HCT116 (cell line): ENCODE results near the gene HIVEP3. TPM values are rescaled to one million over a fixed set of nuclear protein-coding genes. Genes with fewer than 3 reads are reported as not detected.

Experiments
- ATAC-seq: fragments of 200-7000 bp; cut with Tn5 transposase; 2 replicates; pipeline ENCODE4 v1.9.1; 2020; ENCODE audit warnings: mild to moderate bottlenecking, moderate library complexity
- BruUV-seq: library from RNA; stranded (reverse); fragments of 400-500 nt; replicated peaks from 2 replicates; lab custom pipeline; 2021; lab: Mats Ljungman, UMichigan
- CTCF ChIA-PET: fragments of 300-600 bp; sonication (Branson Sonifier 250); formaldehyde crosslinking; loops from one replicate; lab custom pipeline; 2021; ENCODE audit warnings: antibody characterized with exemption; lab: Charles Lee
- POLR2A ChIA-PET: fragments of 300-600, 350-600 bp; sonication (Branson Sonifier 250); formaldehyde crosslinking; loops from one replicate; lab custom pipeline; 2021; ENCODE audit warnings: antibody characterized with exemption; lab: Charles Lee
- RAD21 ChIA-PET, 2 experiments: fragments of 300-600 bp; sonication (Branson Sonifier 250); formaldehyde crosslinking; loops; one replicate each; lab custom pipeline; 2023; ENCODE audit warnings: low total read pairs in 2 of 2; ENCODE audit not compliant: uncharacterized antibody in 2 of 2, unreplicated experiment in 2 of 2, low non-redundant PET in 1 of 2; lab: Charles Lee
- DNase-seq: peaks from one replicate; pipeline ENCODE4 v3.0.0-alpha.2; 2010; ENCODE audit warnings: low read depth, low spot score
- H2AFZ ChIP-seq: fragments of 200-600 bp; shearing (Covaris generic), sonication (generic); 2 replicates; pipeline ENCODE4 v1.6.1; 2017; ENCODE audit warnings: low read depth, mixed run types, mixed read lengths, antibody characterized with exemption, low read length; ENCODE audit not compliant: poor library complexity, severe bottlenecking
- H3K27ac ChIP-seq: 2 replicates; pipeline ENCODE4 v1.5.1; 2012; ENCODE audit warnings: low read depth, low read length
- H3K27me3 ChIP-seq: fragments of 200-600 bp; sonication (generic); 2 replicates; pipeline ENCODE4 v1.6.1; 2016; ENCODE audit warnings: mixed run types, low read length, mixed read lengths; ENCODE audit not compliant: insufficient read depth
- H3K36me3 ChIP-seq, 2 experiments: fragments of 200-500 bp in 1 of 2; fragments of 200-600 bp in 1 of 2; sonication (Bioruptor generic) in 1 of 2; sonication (generic) in 1 of 2; 2 replicates each; pipeline versions ENCODE4 v1.5.1 to v1.6.1; 2014 to 2016; ENCODE audit warnings: low read length in 2 of 2, inconsistent platforms in 1 of 2, mixed read lengths in 1 of 2, mixed run types in 1 of 2; ENCODE audit not compliant: insufficient read depth in 2 of 2, control insufficient read depth in 1 of 2
- H3K4me1 ChIP-seq, 2 experiments: fragments of 200-600 bp in 1 of 2; sonication (generic) in 1 of 2; 2 replicates each; pipeline versions ENCODE4 v1.5.1 to v1.6.1; 2012 to 2017; ENCODE audit warnings: low read length in 2 of 2, inconsistent platforms in 1 of 2, mild to moderate bottlenecking in 1 of 2, mixed read lengths in 1 of 2, mixed run types in 1 of 2, moderate library complexity in 1 of 2; ENCODE audit not compliant: insufficient read depth in 2 of 2, control insufficient read depth in 1 of 2
- H3K4me2 ChIP-seq: fragments of 200-600 bp; sonication (generic); 2 replicates; pipeline ENCODE4 v1.6.1; 2017; ENCODE audit warnings: mixed run types, low read length, mixed read lengths
- H3K4me3 ChIP-seq, 2 experiments: fragments of 200-600 bp in 1 of 2; sonication (generic) in 1 of 2; replicated peaks in 1 of 2; 2 replicates each; pipeline ENCODE4 v1.5.1; 2011 to 2016; ENCODE audit warnings: low read length in 2 of 2, control low read depth in 1 of 2, low read depth in 1 of 2, mild to moderate bottlenecking in 1 of 2, mixed read lengths in 1 of 2, mixed run types in 1 of 2
- H3K79me2 ChIP-seq: fragments of 200-600 bp; sonication (generic); 2 replicates; pipeline ENCODE4 v1.6.1; 2017; ENCODE audit warnings: mild to moderate bottlenecking, mixed run types, low read length, moderate library complexity, mixed read lengths; ENCODE audit not compliant: insufficient read depth
- H3K9ac ChIP-seq: fragments of 200-600 bp; sonication (generic); 2 replicates; pipeline ENCODE4 v1.6.1; 2016; ENCODE audit warnings: low read length, mixed read lengths
- H3K9me2 ChIP-seq: fragments of 200-600 bp; sonication (generic), shearing (Covaris generic); 2 replicates; pipeline ENCODE4 v1.6.1; 2017; ENCODE audit warnings: mixed run types, mild to moderate bottlenecking, moderate library complexity; ENCODE audit not compliant: insufficient read depth
- H3K9me3 ChIP-seq, 2 experiments: fragments of 200-500 bp in 1 of 2; fragments of 200-600 bp in 1 of 2; sonication (Bioruptor generic) in 1 of 2; sonication (generic) in 1 of 2; 2 replicates each; pipeline ENCODE4 v1.6.1; 2014 to 2017; ENCODE audit warnings: low read length in 2 of 2, mixed read lengths in 2 of 2, inconsistent platforms in 1 of 2, low read depth in 1 of 2, mild to moderate bottlenecking in 1 of 2, mixed run types in 1 of 2, moderate library complexity in 1 of 2; ENCODE audit not compliant: control insufficient read depth in 1 of 2, insufficient read depth in 1 of 2
- H4K20me1 ChIP-seq: fragments of 200-600 bp; sonication (generic), shearing (Covaris generic); 2 replicates; pipeline ENCODE4 v1.6.1; 2017; ENCODE audit warnings: mixed run types, mild to moderate bottlenecking, moderate library complexity; ENCODE audit not compliant: insufficient read depth
- CEBPB ChIP-seq: IDR thresholded peaks from 2 replicates; pipeline ENCODE4 v1.6.1; 2012; ENCODE audit warnings: low read depth
- JUND ChIP-seq: IDR thresholded peaks from 2 replicates; pipeline ENCODE4 v1.6.1; 2012
- POLR2A ChIP-seq: IDR thresholded peaks from 2 replicates; pipeline ENCODE4 v1.7.0; 2011; ENCODE audit warnings: borderline replicate concordance; ENCODE audit not compliant: insufficient read depth, insufficient read length; ENCODE audit errors: extremely low read depth
- RAD21 ChIP-seq: IDR thresholded peaks from 2 replicates; pipeline ENCODE4 v1.6.1; 2012; ENCODE audit warnings: low read depth, mild to moderate bottlenecking
- SIN3A ChIP-seq: IDR thresholded peaks from 2 replicates; pipeline ENCODE4 v1.6.1; 2012; ENCODE audit warnings: low read depth
- SP1 ChIP-seq: IDR thresholded peaks from 2 replicates; pipeline ENCODE4 v1.6.1; 2012; ENCODE audit warnings: low read depth
- SRF ChIP-seq: IDR thresholded peaks from 2 replicates; pipeline ENCODE4 v1.6.1; 2012; ENCODE audit warnings: low read depth
- YY1 ChIP-seq: IDR thresholded peaks from 2 replicates; pipeline ENCODE4 v1.6.1; 2011; ENCODE audit warnings: low read length, low read depth, moderate library complexity, mild to moderate bottlenecking; ENCODE audit not compliant: insufficient replicate concordance; ENCODE audit errors: extremely low read depth
- intact Hi-C: fragments of 100-400 bp; cut with micrococcal nuclease; formaldehyde crosslinking; loops from 2 replicates; pipeline ENCODE4 v1.10.0; 2022
- total RNA-seq: library from RNA; stranded (reverse); gene quantifications from one replicate; pipeline ENCODE4 v1.2.1, GENCODE V29; 2021; ENCODE audit not compliant: unreplicated experiment
- TF ChIP-seq, protein P1 (sequence below): IDR thresholded peaks from 2 replicates; pipeline ENCODE4 v1.6.1; 2012
- TF ChIP-seq, protein P2 (sequence below), 3 experiments: fragments of 200-600 bp in 1 of 3; sonication (generic) in 1 of 3; IDR thresholded peaks in 2 of 3; conservative IDR thresholded peaks in 1 of 3; 2 replicates each; pipeline ENCODE4 v1.5.1; 2012 to 2017; ENCODE audit warnings: low read depth in 2 of 3, low read length in 2 of 3, antibody characterized with exemption in 1 of 3, borderline replicate concordance in 1 of 3, control low read depth in 1 of 3, mild to moderate bottlenecking in 1 of 3, mixed read lengths in 1 of 3, mixed run types in 1 of 3, moderate library complexity in 1 of 3; ENCODE audit not compliant: insufficient read depth in 1 of 3
- TF ChIP-seq, protein P3 (sequence below): IDR thresholded peaks from 2 replicates; pipeline ENCODE4 v1.6.1; 2012; ENCODE audit warnings: low read depth

HIVEP3 gene
- total RNA-seq, 1 experiment from 2014 or later, result 7.1 TPM

DNA sequence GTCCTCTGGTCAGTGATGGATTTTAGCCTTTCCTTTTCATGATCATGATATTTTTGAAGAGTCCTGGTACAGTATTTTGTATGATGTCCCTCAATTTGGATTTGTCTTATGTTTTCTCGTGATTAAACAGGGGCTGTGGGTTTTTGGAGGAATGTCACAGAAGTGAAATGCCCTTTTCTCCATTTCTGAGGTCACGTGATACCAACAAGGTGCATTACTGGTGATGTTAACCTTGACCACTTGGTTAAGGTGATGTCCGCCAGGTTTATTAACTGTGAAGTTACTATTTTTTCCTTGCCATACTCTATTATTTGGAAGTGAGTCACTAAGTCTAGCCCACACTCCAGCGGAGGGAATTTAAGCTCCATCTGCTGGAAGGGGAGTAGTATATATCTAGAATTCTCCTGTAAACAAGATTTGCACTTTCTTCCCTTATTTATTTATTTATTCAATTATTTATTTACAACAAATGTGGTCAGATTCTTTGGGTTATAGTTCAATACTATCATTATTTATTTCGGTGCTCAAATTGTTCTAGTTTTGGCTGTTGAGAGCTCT is 123.4 kb downstream of the HIVEP3 start:
- ChIA-PET POLR2A (no interaction called here), RAD21 (no interaction called here)

More for the DNA sequence above, 123.4 kb downstream of the HIVEP3 start:
- no peak overlapping the region for H3K4me3 ChIP-seq
- H3K79me2 ChIP-seq, result no peaks in the 10 kb centered on the region
- H3K4me1 ChIP-seq, result peaks cover 0 to 8% of the 10 kb centered on the region in 2 experiments; a peak in 2 of 4 replicates
- H3K4me2 ChIP-seq, result no peak overlapping the region; the same call in 1 of the 2 replicates
- intact Hi-C loops, result loop anchor here (1.0 kb wide), 2 partner anchors 221 to 279 kb away; no protein-coding TSS in a partner anchor
- H3K27ac ChIP-seq, result no peak overlapping the region
- no peaks in the 10 kb centered on the region for H4K20me1 ChIP-seq
- peak; percentile 38 for DNase-seq
- H2AFZ ChIP-seq, result no peak overlapping the region
- BruUV-seq, result no TSS peak
- H3K27me3 ChIP-seq, result no peaks in the 10 kb centered on the region
- no peaks in the 10 kb centered on the region for H3K9me3 ChIP-seq
- no peaks in the 10 kb centered on the region for H3K36me3 ChIP-seq
- no peak overlapping the region for H3K9ac ChIP-seq
- H3K9me2 ChIP-seq, result no peaks in the 10 kb centered on the region
- peak; percentile 86 for ATAC-seq
- CTCF ChIA-PET, result interaction anchor here (0.7 to 1.3 kb wide), 6 partner anchors 10 to 222 kb away, joined by 3 to 7 read pairs (median 3); no protein-coding TSS in a partner anchor
- TF ChIP-seq RAD21, result peak; percentile 84
- TF ChIP-seq, protein P1, sequence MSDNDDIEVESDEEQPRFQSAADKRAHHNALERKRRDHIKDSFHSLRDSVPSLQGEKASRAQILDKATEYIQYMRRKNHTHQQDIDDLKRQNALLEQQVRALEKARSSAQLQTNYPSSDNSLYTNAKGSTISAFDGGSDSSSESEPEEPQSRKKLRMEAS, result no peak
- TF ChIP-seq POLR2A, result no peak
- no peak for TF ChIP-seq SP1
- 0 out of 2 replicates have a peak, but pooled peaks have one; percentile 2 for TF ChIP-seq SIN3A
- TF ChIP-seq, protein P2, sequence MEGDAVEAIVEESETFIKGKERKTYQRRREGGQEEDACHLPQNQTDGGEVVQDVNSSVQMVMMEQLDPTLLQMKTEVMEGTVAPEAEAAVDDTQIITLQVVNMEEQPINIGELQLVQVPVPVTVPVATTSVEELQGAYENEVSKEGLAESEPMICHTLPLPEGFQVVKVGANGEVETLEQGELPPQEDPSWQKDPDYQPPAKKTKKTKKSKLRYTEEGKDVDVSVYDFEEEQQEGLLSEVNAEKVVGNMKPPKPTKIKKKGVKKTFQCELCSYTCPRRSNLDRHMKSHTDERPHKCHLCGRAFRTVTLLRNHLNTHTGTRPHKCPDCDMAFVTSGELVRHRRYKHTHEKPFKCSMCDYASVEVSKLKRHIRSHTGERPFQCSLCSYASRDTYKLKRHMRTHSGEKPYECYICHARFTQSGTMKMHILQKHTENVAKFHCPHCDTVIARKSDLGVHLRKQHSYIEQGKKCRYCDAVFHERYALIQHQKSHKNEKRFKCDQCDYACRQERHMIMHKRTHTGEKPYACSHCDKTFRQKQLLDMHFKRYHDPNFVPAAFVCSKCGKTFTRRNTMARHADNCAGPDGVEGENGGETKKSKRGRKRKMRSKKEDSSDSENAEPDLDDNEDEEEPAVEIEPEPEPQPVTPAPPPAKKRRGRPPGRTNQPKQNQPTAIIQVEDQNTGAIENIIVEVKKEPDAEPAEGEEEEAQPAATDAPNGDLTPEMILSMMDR (IDR thresholded peaks at IDR 0.05 in 2 of 3, conservative IDR thresholded peaks at IDR 0.05 in 1 of 3; ENCODE audit: borderline replicate concordance in 1 of 3, insufficient read depth in 1 of 3, low read depth in 2 of 3, low read length in 2 of 3), result peak; percentile 30 to 87 (median 47)
- TF ChIP-seq YY1, result no peak
- TF ChIP-seq JUND, result no peak
- no peak for TF ChIP-seq CEBPB
- TF ChIP-seq, protein P3, sequence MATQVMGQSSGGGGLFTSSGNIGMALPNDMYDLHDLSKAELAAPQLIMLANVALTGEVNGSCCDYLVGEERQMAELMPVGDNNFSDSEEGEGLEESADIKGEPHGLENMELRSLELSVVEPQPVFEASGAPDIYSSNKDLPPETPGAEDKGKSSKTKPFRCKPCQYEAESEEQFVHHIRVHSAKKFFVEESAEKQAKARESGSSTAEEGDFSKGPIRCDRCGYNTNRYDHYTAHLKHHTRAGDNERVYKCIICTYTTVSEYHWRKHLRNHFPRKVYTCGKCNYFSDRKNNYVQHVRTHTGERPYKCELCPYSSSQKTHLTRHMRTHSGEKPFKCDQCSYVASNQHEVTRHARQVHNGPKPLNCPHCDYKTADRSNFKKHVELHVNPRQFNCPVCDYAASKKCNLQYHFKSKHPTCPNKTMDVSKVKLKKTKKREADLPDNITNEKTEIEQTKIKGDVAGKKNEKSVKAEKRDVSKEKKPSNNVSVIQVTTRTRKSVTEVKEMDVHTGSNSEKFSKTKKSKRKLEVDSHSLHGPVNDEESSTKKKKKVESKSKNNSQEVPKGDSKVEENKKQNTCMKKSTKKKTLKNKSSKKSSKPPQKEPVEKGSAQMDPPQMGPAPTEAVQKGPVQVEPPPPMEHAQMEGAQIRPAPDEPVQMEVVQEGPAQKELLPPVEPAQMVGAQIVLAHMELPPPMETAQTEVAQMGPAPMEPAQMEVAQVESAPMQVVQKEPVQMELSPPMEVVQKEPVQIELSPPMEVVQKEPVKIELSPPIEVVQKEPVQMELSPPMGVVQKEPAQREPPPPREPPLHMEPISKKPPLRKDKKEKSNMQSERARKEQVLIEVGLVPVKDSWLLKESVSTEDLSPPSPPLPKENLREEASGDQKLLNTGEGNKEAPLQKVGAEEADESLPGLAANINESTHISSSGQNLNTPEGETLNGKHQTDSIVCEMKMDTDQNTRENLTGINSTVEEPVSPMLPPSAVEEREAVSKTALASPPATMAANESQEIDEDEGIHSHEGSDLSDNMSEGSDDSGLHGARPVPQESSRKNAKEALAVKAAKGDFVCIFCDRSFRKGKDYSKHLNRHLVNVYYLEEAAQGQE, result no peak
- TF ChIP-seq SRF, result no peak
